K562 (cell line): ENCODE data around the gene TMEM116. TPM values are rescaled to one million over a fixed set of nuclear protein-coding genes. Genes with fewer than 3 reads are reported as not detected.

Experiments
- ATAC-seq: fragments of 200-7000 bp; cut with Tn5 transposase; 3 replicates; pipeline ENCODE4 v1.9.1; 2020; ENCODE audit warnings: moderate library complexity
- BruUV-seq: library from RNA; stranded (reverse); fragments of 400-500 nt; replicated peaks from 2 replicates; lab custom pipeline; 2021; lab: Mats Ljungman, UMichigan
- CTCF ChIA-PET: fragments of 300-600 bp; formaldehyde crosslinking; extraction: SDS; loops from one replicate; lab custom pipeline; 2021; ENCODE audit warnings: low intra/inter-chr PET ratio; lab: Yijun Ruan, JAX
- POLR2A ChIA-PET: fragments of 300-600, 350-650 bp; sonication (Branson Sonifier 250); formaldehyde crosslinking; extraction: SDS; loops from one replicate; lab custom pipeline; 2021; ENCODE audit warnings: antibody characterized with exemption, inconsistent platforms; lab: Yijun Ruan, JAX
- DNase-seq, 4 experiments: peaks; one replicate each; pipeline versions ENCODE4 v3.0.0 to v3.0.0-alpha.2; 2011 to 2018; ENCODE audit warnings: low spot score in 3 of 4, mixed read lengths in 3 of 4; ENCODE audit errors: extremely low read depth in 1 of 4
- FAIRE-seq: peaks from 2 replicates; lab custom pipeline; 2011; peaks lifted over from hg19 to GRCh38; lab: Jason Lieb, UNC
- H2AFZ ChIP-seq: 2 replicates; pipeline ENCODE4 v1.6.0; 2011; ENCODE audit warnings: low read depth, low read length, control low read depth, inconsistent platforms
- H3K27ac ChIP-seq: fragments of 200-600 bp; 3 replicates; pipeline ENCODE4 v1.8.0; 2011; ENCODE audit warnings: low read depth, mild to moderate bottlenecking, control low read depth, inconsistent platforms, low read length, moderate library complexity, mixed read lengths; ENCODE audit errors: extremely low read depth
- H3K27me3 ChIP-seq, 2 experiments: fragments of 300-600 bp in 1 of 2; 2 replicates in 1 of 2; 3 replicates in 1 of 2; pipeline versions ENCODE4 v1.6.0 to v1.8.0; 2011; ENCODE audit warnings: inconsistent platforms in 2 of 2, low read length in 2 of 2, mild to moderate bottlenecking in 1 of 2, mixed read lengths in 1 of 2, moderate library complexity in 1 of 2; ENCODE audit not compliant: control insufficient read depth in 2 of 2, insufficient read depth in 2 of 2
- H3K36me3 ChIP-seq: fragments of 300-600 bp; 3 replicates; pipeline ENCODE4 v1.8.0; 2011; ENCODE audit warnings: mild to moderate bottlenecking, low read length, inconsistent platforms; ENCODE audit not compliant: control insufficient read depth, insufficient read depth
- H3K4me1 ChIP-seq, 2 experiments: fragments of 200-600 bp in 1 of 2; replicated peaks in 1 of 2; 2 replicates in 1 of 2; 3 replicates in 1 of 2; pipeline versions ENCODE4 v1.5.1 to v1.8.0; 2011; ENCODE audit warnings: inconsistent platforms in 2 of 2, low read length in 2 of 2, mild to moderate bottlenecking in 1 of 2, mixed read lengths in 1 of 2, moderate library complexity in 1 of 2; ENCODE audit not compliant: control insufficient read depth in 2 of 2, insufficient read depth in 2 of 2
- H3K4me2 ChIP-seq: 2 replicates; pipeline ENCODE4 v1.6.1; 2011; ENCODE audit warnings: low read length, control low read depth, inconsistent platforms, mixed read lengths; ENCODE audit not compliant: insufficient read depth
- H3K4me3 ChIP-seq: fragments of 200-600 bp; sonication (generic), shearing (Covaris generic); 2 replicates; pipeline ENCODE4 v1.5.1; 2016; ENCODE audit warnings: control low read depth, inconsistent platforms
- H3K79me2 ChIP-seq: fragments of 200-600 bp; 3 replicates; pipeline ENCODE4 v1.8.0; 2011; ENCODE audit warnings: low read length, inconsistent platforms; ENCODE audit not compliant: control insufficient read depth, insufficient read depth
- H3K9ac ChIP-seq, 2 experiments: 2 replicates each; pipeline versions ENCODE4 v1.6.0 to v1.6.1; 2011; ENCODE audit warnings: low read depth in 2 of 2, low read length in 2 of 2, control low read depth in 1 of 2, inconsistent platforms in 1 of 2, mild to moderate bottlenecking in 1 of 2, mixed read lengths in 1 of 2; ENCODE audit not compliant: insufficient read depth in 1 of 2
- H3K9me1 ChIP-seq: one replicate; pipeline ENCODE4 v1.6.0; 2011; ENCODE audit warnings: inconsistent platforms, mild to moderate bottlenecking, low read length, moderate library complexity; ENCODE audit not compliant: control insufficient read depth, insufficient read depth
- H3K9me3 ChIP-seq: replicated peaks from 2 replicates; pipeline ENCODE4 v1.5.1; 2011; ENCODE audit warnings: low read depth, low read length, inconsistent platforms; ENCODE audit not compliant: control insufficient read depth, insufficient read depth
- H4K20me1 ChIP-seq: replicated peaks from 2 replicates; pipeline ENCODE4 v1.6.1; 2011; ENCODE audit warnings: low read length, inconsistent platforms, mixed read lengths; ENCODE audit not compliant: control insufficient read depth, insufficient read depth
- IFI16 ChIP-seq: fragments of 250-450 bp; sonication (Bioruptor Pico); IDR thresholded peaks from 2 replicates; pipeline ENCODE4 v2.1.2; 2022; ENCODE audit warnings: mild to moderate bottlenecking, inconsistent platforms
- TAF15 ChIP-seq: fragments of 200-400 bp; formaldehyde crosslinking; IDR thresholded peaks from 2 replicates; pipeline ENCODE4 v1.6.1; 2017; ENCODE audit warnings: mild to moderate bottlenecking, low read depth, low read length, moderate library complexity
- ZBTB1 ChIP-seq: sonication (generic); formaldehyde crosslinking; IDR thresholded peaks from 2 replicates; pipeline ENCODE4 v1.8.1; 2023; ENCODE audit warnings: missing genetic modification reagents, low read depth, mild to moderate bottlenecking, borderline replicate concordance
- ZNF253 ChIP-seq: fragments of 250-450 bp; sonication (Bioruptor Pico); conservative IDR thresholded peaks from 2 replicates; pipeline ENCODE4 v1.6.1; 2021; ENCODE audit warnings: mild to moderate bottlenecking
- ZNF408 ChIP-seq: fragments of 250-450 bp; sonication (Bioruptor Pico); IDR thresholded peaks from 2 replicates; pipeline ENCODE4 v1.4.0; 2020; ENCODE audit warnings: low read depth, mild to moderate bottlenecking, moderate library complexity
- WGBS: fragments of 100-300 bp; shearing (Covaris generic); methylation state at CpG from one replicate; pipeline ENCODE4 v1.1.6; 2016; ENCODE audit warnings: low coverage, mixed read lengths; ENCODE audit not compliant: insufficient coverage; ENCODE audit errors: missing lambda C conversion rate; 5-methylcytosine and 5-hydroxymethylcytosine counted together
- in situ Hi-C: fragments of 300-500 bp; cut with MboI; formaldehyde crosslinking; loops from 4 replicates; pipeline ENCODE4 v1.15.0; 2018; ENCODE audit warnings: inconsistent platforms, mixed read lengths
- intact Hi-C: fragments of 100-400 bp; cut with micrococcal nuclease; formaldehyde crosslinking; loops from 2 replicates; pipeline ENCODE4 v1.14.2; 2022
- polyA plus RNA-seq, 8 experiments: library from polyadenylated mRNA; depleted of rRNA in 4 of 8; stranded (reverse) in 5 of 8; unstranded in 3 of 8; fragments of >200 nt; fragmentation: Nextera tagmentation in 2 of 8; fragmentation: Illumina TruSeq in 1 of 8; extraction: Ambion mirVana in 2 of 8; extraction: Trizol in 1 of 8; gene quantifications; 2 replicates each; pipeline versions ENCODE4 v1.2.1 to v1.2.3, GENCODE V29; 2011 to 2014; ENCODE audit warnings: inconsistent platforms in 1 of 8, missing spikeins in 1 of 8
- total RNA-seq, 7 experiments: library from RNA; depleted of rRNA in 6 of 7; stranded (reverse); fragments of >200 nt in 6 of 7; fragmentation: Illumina TruSeq in 2 of 7; extraction: Trizol in 2 of 7; gene quantifications; 2 replicates each; pipeline versions ENCODE4 v1.2.1 to v1.2.3, GENCODE V29; 2011 to 2021; ENCODE audit warnings: low replicate concordance in 1 of 7
- TF ChIP-seq, protein P1 (sequence below), 2 experiments: fragments of 450-650 bp in 1 of 2; sonication (generic) in 1 of 2; formaldehyde crosslinking in 1 of 2; IDR thresholded peaks in 1 of 2; conservative IDR thresholded peaks in 1 of 2; 2 replicates each; pipeline versions ENCODE4 v1.6.1 to v1.8.1; 2016 to 2023; ENCODE audit warnings: mild to moderate bottlenecking in 2 of 2, moderate library complexity in 2 of 2, inconsistent platforms in 1 of 2, missing genetic modification reagents in 1 of 2
- TF ChIP-seq, protein P2 (sequence below), 2 experiments: fragments of 450-650 bp; formaldehyde crosslinking in 1 of 2; IDR thresholded peaks; 2 replicates each; pipeline versions ENCODE4 v1.4.0 to v1.6.1; 2014 to 2020; ENCODE audit warnings: mild to moderate bottlenecking in 2 of 2, borderline replicate concordance in 1 of 2, low read depth in 1 of 2

The TMEM116 gene
- total and polyA plus RNA-seq, 9 of the 15 experiments (the other 6 are each of a cell fraction or from before 2014, with no cell fraction given), result 5.2 to 78.6 (median 13.9) TPM

DNA sequence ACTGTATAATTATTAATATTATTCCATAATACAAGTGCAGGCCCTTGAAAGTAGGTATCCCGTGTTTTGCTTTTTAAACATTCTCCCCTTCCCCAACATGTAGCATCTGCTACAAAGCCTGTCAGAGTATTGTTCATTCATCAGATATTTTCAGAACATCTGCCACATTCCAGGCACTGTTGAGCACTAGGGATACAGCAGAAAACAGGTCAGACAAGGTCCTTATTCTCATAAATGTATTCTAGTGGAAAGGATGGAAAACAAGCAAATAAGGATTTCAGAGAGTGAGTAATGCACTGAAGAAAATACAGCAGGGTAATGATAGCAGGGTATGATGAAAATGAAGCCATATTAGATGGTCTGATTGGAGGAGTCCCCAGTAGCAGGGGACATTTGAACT, 4.1 kb upstream of the TMEM116 start:
- Histone ChIP-seq H3K79me2 (peaks cover 87% of the 10 kb centered on the region), H3K9me1 (no peaks in the 10 kb centered on the region), H3K4me3 (no peak overlapping the region), H3K36me3 (peaks cover 68% of the 10 kb centered on the region), H3K27ac (no peak overlapping the region), H3K4me1 (peaks cover 13 to 20% of the 10 kb centered on the region in 2 experiments; a peak in 4 of 5 replicates), H3K27me3 (no peaks in the 10 kb centered on the region), H3K9ac (no peak overlapping the region), H2AFZ (no peak overlapping the region), H3K9me3 (no peaks in the 10 kb centered on the region), H3K4me2 (no peak overlapping the region), H4K20me1 (0 out of 2 replicates have a peak, but pooled peaks cover under 1% of the 10 kb centered on the region)
- ATAC-seq, result no peak
- in situ Hi-C loops, result no loop called here
- intact Hi-C loops, result loop anchor here (10.0 kb wide), 1 partner anchor 368 kb away; the partner anchor contains the start of gene HECTD4
- POLR2A ChIA-PET, result no interaction called here
- CTCF ChIA-PET, result no interaction called here
- 86% methylated on average over 1 of the region's 1 CpG for WGBS
- TF ChIP-seq ZNF253 (CRISPR knock-in tag) (no peak), IFI16 (CRISPR knock-in tag) (no peak), ZNF408 (CRISPR knock-in tag) (no peak), ZBTB1 (no peak), TAF15 (no peak)
- TF ChIP-seq, protein P1, sequence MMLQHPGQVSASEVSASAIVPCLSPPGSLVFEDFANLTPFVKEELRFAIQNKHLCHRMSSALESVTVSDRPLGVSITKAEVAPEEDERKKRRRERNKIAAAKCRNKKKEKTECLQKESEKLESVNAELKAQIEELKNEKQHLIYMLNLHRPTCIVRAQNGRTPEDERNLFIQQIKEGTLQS (IDR thresholded peaks at IDR 0.05), result no peak
- TF ChIP-seq, protein P1 (CRISPR knock-in tag; conservative IDR thresholded peaks at IDR 0.05), result no peak
- TF ChIP-seq, protein P2, sequence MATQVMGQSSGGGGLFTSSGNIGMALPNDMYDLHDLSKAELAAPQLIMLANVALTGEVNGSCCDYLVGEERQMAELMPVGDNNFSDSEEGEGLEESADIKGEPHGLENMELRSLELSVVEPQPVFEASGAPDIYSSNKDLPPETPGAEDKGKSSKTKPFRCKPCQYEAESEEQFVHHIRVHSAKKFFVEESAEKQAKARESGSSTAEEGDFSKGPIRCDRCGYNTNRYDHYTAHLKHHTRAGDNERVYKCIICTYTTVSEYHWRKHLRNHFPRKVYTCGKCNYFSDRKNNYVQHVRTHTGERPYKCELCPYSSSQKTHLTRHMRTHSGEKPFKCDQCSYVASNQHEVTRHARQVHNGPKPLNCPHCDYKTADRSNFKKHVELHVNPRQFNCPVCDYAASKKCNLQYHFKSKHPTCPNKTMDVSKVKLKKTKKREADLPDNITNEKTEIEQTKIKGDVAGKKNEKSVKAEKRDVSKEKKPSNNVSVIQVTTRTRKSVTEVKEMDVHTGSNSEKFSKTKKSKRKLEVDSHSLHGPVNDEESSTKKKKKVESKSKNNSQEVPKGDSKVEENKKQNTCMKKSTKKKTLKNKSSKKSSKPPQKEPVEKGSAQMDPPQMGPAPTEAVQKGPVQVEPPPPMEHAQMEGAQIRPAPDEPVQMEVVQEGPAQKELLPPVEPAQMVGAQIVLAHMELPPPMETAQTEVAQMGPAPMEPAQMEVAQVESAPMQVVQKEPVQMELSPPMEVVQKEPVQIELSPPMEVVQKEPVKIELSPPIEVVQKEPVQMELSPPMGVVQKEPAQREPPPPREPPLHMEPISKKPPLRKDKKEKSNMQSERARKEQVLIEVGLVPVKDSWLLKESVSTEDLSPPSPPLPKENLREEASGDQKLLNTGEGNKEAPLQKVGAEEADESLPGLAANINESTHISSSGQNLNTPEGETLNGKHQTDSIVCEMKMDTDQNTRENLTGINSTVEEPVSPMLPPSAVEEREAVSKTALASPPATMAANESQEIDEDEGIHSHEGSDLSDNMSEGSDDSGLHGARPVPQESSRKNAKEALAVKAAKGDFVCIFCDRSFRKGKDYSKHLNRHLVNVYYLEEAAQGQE (IDR thresholded peaks at IDR 0.05; ENCODE audit: borderline replicate concordance), result no peak
- TF ChIP-seq, protein P2 (CRISPR knock-in tag; IDR thresholded peaks at IDR 0.05; ENCODE audit: low read depth), result no peak
- DNase-seq, result no peak
- no TSS peak for BruUV-seq
- FAIRE-seq, result peak; percentile 44
